Subcutaneous abdominal adipose tissue (tissue), 5 donors: ENCODE results near the gene EPN3.

Experiments used
- H3K27ac ChIP-seq: one replicate; pipeline ENCODE4 v1.7.0; 2013; ENCODE audit warnings: low read depth, mild to moderate bottlenecking, inconsistent platforms, low read length, moderate library complexity
- H3K27me3 ChIP-seq, 5 donors: one replicate each; pipeline ENCODE4 v1.7.0; 2013; ENCODE audit warnings: low read length in 5 of 5, inconsistent platforms in 1 of 5; ENCODE audit not compliant: control insufficient read depth in 5 of 5, insufficient read depth in 4 of 5
- H3K36me3 ChIP-seq, 5 donors: one replicate each; pipeline ENCODE4 v1.7.0; 2013; ENCODE audit warnings: low read length in 5 of 5; ENCODE audit not compliant: control insufficient read depth in 5 of 5, insufficient read depth in 5 of 5
- H3K4me1 ChIP-seq, 5 donors: one replicate each; pipeline ENCODE4 v1.7.0; 2013; ENCODE audit warnings: low read length in 5 of 5, mild to moderate bottlenecking in 3 of 5, moderate library complexity in 1 of 5; ENCODE audit not compliant: control insufficient read depth in 5 of 5, insufficient read depth in 5 of 5
- H3K4me3 ChIP-seq, 5 donors: one replicate each; pipeline ENCODE4 v1.7.0; 2013; ENCODE audit warnings: low read length in 5 of 5, low read depth in 1 of 5
- H3K9ac ChIP-seq, 5 donors: one replicate each; pipeline ENCODE4 v1.7.0; 2013; ENCODE audit warnings: low read length in 5 of 5, mild to moderate bottlenecking in 4 of 5, moderate library complexity in 3 of 5
- H3K9me3 ChIP-seq, 5 donors: one replicate each; pipeline ENCODE4 v1.7.0; 2013; ENCODE audit warnings: low read length in 5 of 5; ENCODE audit not compliant: control insufficient read depth in 5 of 5
- donor health status: healthy.
- donor health status: healthy.
- donor health status: healthy.
- donor health status: healthy.
- donor health status: healthy.

Gene EPN3

GRCh38 chr17:50520483-50520882, 12.1 kb upstream of the EPN3 start:
- peaks cover 0 to 8% (median 3%) of the 10 kb centered on the region in 5 donors for H3K4me1 ChIP-seq
- H3K9me3 ChIP-seq, result no peaks in the 10 kb centered on the region
- H3K27me3 ChIP-seq, result peaks cover 0 to 3% (median 0%) of the 10 kb centered on the region in 5 donors
- H3K9ac ChIP-seq, result no peak overlapping the region
- no peaks in the 10 kb centered on the region for H3K36me3 ChIP-seq
- H3K27ac ChIP-seq, result no peak overlapping the region
- no peak overlapping the region for H3K4me3 ChIP-seq

DNA sequence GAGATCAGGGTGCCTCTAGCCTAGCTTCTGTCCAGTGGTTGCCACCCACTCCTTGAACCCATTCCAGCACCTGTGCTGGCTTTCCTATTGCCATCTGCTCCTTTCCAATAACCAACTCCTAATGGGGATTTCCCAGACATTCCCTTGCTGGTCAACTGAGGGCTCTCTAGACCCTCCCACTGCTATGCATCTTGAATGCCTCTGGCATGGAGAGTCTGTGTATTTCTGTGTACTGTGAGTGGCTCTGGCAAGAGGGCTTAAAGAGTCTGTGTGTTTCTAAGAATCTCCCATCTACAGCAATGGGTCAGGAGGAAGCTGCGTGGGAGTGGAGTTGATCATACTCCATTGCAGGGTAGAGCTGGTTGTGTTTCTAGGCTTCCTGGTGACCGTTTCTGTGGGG, 11.0 kb upstream of the EPN3 start:
- no peak overlapping the region for H3K27ac ChIP-seq
- H3K4me3 ChIP-seq, result no peak overlapping the region

GRCh38 chr17:50522766-50523165, 9.8 kb upstream of the EPN3 start:
- H3K9ac ChIP-seq, result no peak overlapping the region
- no peaks in the 10 kb centered on the region for H3K36me3 ChIP-seq
- peaks cover 0 to 3% (median 0%) of the 10 kb centered on the region in 5 donors for H3K27me3 ChIP-seq
- H3K4me3 ChIP-seq, result no peak overlapping the region
- H3K4me1 ChIP-seq, result no peaks in the 10 kb centered on the region
- H3K27ac ChIP-seq, result no peak overlapping the region
- H3K9me3 ChIP-seq, result no peaks in the 10 kb centered on the region

More for the DNA sequence above, 11.0 kb upstream of the EPN3 start:
- Histone ChIP-seq H3K27me3 (peaks cover 0 to 3% (median 0%) of the 10 kb centered on the region in 5 donors), H3K9me3 (no peaks in the 10 kb centered on the region), H3K36me3 (no peaks in the 10 kb centered on the region), H3K9ac (no peak overlapping the region), H3K4me1 (peaks cover 0 to 8% (median 0%) of the 10 kb centered on the region in 5 donors)

DNA sequence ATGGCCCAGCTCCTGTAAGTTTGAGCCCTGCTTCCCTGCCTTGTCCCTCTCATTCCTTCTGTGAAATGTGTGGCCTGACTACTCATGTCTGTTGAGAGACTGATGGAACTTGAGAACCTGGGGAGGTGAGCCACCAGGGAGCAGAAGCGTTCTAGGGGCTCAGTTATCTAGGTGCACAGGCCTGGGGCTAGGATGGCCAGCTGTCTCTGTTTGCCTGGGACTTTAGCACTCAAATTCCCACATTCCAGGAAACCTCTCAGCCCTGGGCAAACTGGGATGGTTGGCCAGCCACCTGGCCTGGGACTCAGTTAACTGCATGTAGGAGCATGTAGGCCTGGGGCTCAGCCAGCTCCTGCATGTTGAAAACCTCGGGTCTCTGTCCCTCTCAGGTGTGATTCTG, 9.3 kb upstream of the EPN3 start:
- no peak overlapping the region for H3K27ac ChIP-seq
- H3K36me3 ChIP-seq, result no peaks in the 10 kb centered on the region

DNA sequence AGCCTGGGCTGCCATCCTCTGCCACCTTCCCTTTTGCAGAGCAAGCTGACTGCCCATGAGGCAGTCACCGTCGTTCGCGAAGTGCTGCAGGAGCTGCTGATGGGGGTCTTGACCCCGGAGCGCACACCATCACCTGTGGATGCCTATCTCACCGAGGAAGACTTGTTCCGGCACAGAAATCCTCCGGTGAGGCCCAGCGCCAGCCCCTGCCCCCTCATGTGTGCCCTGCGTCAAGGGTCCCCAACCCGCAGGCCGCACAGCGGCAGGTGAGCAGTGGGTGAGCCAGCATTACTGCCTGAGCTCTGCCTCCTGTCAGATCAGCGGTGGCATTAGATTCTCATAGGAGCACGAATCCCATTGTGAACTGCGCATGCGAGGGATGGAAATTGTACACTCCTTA, 7.7 kb upstream of the EPN3 start:
- H3K27ac ChIP-seq, result no peak overlapping the region
- no peaks in the 10 kb centered on the region for H3K36me3 ChIP-seq
- H3K9ac ChIP-seq, result no peak overlapping the region
- no peaks in the 10 kb centered on the region for H3K9me3 ChIP-seq
- H3K4me3 ChIP-seq, result no peak overlapping the region
- no peaks in the 10 kb centered on the region for H3K4me1 ChIP-seq
- peaks cover 0 to 14% (median 7%) of the 10 kb centered on the region in 5 donors for H3K27me3 ChIP-seq

More for the DNA sequence above, 9.3 kb upstream of the EPN3 start:
- H3K4me1 ChIP-seq, result no peaks in the 10 kb centered on the region
- H3K4me3 ChIP-seq, result no peak overlapping the region
- no peak overlapping the region for H3K9ac ChIP-seq
- H3K27me3 ChIP-seq, result peaks cover 0 to 6% (median 0%) of the 10 kb centered on the region in 5 donors
- no peaks in the 10 kb centered on the region for H3K9me3 ChIP-seq

DNA sequence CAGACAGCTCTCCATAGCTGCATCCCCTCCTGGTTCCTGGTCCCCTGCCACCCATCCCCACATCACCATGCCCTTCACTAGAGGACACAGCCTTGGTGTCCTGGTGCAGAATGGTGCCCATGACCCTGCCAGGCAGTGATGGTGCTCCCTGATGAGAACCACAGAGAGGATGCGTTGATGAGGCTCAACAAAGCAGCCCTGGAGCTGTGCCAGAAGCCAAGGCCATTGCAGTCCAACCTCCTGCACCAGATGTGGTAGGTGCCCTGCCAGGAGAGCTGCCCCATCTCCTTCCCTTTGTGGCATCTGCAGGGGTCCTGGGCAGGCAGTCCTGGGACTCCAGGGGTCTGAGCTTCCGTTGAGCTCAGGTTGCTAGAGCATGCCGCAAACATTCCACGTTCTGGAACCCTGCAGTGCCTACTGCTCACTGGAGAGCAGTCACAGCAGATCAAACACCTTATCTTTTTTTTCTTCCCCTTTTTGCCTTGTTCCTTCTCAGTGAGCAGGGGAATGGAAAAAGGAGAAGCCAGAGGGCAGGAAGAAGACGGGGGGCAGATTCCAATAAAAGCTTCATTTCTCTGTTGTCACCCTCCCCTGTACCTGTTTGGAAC, 5.3 kb upstream of the EPN3 start:
- no peaks in the 10 kb centered on the region for H3K9me3 ChIP-seq
- no peak overlapping the region for H3K27ac ChIP-seq
- no peaks in the 10 kb centered on the region for H3K36me3 ChIP-seq
- H3K27me3 ChIP-seq, result peaks cover 8 to 24% (median 20%) of the 10 kb centered on the region in 5 donors
- H3K9ac ChIP-seq, result no peak overlapping the region
- H3K4me1 ChIP-seq, result peaks cover 0 to 7% (median 4%) of the 10 kb centered on the region in 5 donors
- H3K4me3 ChIP-seq, result no peak overlapping the region

DNA sequence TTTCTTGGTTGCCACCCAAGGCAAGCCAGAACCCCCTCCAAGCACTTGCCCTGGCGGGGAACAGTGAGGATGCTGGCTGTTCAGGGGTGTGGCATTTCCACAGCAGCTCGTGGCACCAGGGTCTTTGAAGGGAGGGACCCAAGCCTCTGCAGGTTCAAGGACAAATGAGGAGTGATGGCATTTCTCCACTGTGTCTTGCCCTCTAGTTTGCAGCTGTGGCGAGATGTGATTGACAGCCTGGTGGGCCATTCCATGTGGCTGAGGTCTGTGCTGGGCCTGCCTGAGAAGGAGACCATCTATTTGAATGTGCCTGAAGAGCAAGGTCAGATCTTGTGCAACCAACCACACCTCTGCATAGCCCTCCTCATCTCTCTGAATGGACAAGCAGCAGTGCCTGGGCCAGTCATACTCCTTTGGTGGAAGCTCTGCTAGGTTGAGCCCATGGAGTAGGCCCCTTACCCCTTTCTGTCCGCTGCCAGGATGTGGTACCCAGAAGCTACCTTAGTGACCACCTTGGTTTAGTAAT, 4.5 kb upstream of the EPN3 start:
- Histone ChIP-seq H3K4me1 (peaks cover 0 to 10% (median 5%) of the 10 kb centered on the region in 5 donors), H3K36me3 (no peaks in the 10 kb centered on the region), H3K27ac (no peak overlapping the region), H3K9ac (no peak overlapping the region), H3K27me3 (peaks cover 16 to 32% (median 28%) of the 10 kb centered on the region in 5 donors), H3K9me3 (no peaks in the 10 kb centered on the region), H3K4me3 (no peak overlapping the region)

GRCh38 chr17:50529849-50530248, 2.7 kb upstream of the EPN3 start:
- no peak overlapping the region for H3K9ac ChIP-seq
- no peak overlapping the region for H3K4me3 ChIP-seq
- H3K4me1 ChIP-seq, result peaks cover 0 to 22% (median 16%) of the 10 kb centered on the region in 5 donors
- no peak overlapping the region for H3K27ac ChIP-seq
- H3K27me3 ChIP-seq, result peaks cover 26 to 43% (median 39%) of the 10 kb centered on the region in 5 donors
- H3K36me3 ChIP-seq, result no peaks in the 10 kb centered on the region
- no peaks in the 10 kb centered on the region for H3K9me3 ChIP-seq

DNA sequence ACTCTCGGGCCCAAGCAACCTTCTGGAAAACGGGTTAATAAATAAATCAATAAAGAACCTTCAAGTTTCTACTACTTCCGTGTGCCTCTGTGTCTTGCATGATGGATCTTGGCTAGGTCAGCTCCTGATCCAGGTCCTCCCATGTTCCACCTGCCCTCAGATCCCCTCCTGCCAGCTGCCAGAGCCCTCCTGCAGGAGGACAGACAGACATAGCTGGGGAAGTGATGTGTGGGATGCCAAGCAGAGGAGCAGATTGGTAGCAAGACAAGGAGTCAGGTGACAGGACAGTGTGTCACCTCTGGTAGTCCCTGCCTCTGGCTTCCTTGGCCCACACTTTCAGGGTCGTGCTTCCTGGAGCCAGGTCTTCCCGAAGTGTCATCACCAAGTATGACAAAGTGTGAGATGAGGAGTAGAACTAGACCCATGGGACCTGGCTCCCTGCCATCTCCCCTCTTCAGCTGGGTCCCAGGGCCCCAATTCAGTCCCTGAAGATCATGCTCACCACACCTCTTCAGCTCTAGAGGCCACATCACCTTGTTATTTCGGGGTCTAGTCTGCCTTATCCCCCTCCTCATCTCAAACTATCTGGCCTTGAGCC, 1.0 kb upstream of the EPN3 start:
- no peaks in the 10 kb centered on the region for H3K36me3 ChIP-seq
- peaks cover 26 to 43% (median 39%) of the 10 kb centered on the region in 5 donors for H3K27me3 ChIP-seq
- H3K4me1 ChIP-seq, result peaks cover 0 to 22% (median 16%) of the 10 kb centered on the region in 5 donors
- no peak overlapping the region for H3K9ac ChIP-seq
- H3K9me3 ChIP-seq, result no peaks in the 10 kb centered on the region
- H3K4me3 ChIP-seq, result no peak overlapping the region
- no peak overlapping the region for H3K27ac ChIP-seq

GRCh38 chr17:50533185-50533584, 650 bp downstream of the EPN3 start:
- Histone ChIP-seq H3K27me3 (peaks cover 26 to 41% (median 39%) of the 10 kb centered on the region in 5 donors), H3K27ac (no peak overlapping the region), H3K36me3 (no peaks in the 10 kb centered on the region), H3K4me1 (peaks cover 0 to 27% (median 17%) of the 10 kb centered on the region in 5 donors), H3K4me3 (no peak overlapping the region), H3K9ac (no peak overlapping the region), H3K9me3 (no peaks in the 10 kb centered on the region)
